ENCODE results near the gene OBSCN. TPM values are rescaled to one million over a fixed set of nuclear protein-coding genes. Genes with fewer than 3 reads are reported as not detected.

Gene OBSCN
- total RNA-seq, 1 donor from 2014 or later, result 28.6 TPM

- TF ChIP-seq CTCF (IDR thresholded peaks at IDR 0.05), result no peak
- Histone ChIP-seq H3K27ac (no peak overlapping the region), H3K27me3 (no peaks in the 10 kb centered on the region), H3K9me3 (no peaks in the 10 kb centered on the region), H3K4me3 (no peak overlapping the region), H3K4me1 (no peaks in the 10 kb centered on the region), H3K36me3 (no peaks in the 10 kb centered on the region)
- intact Hi-C loops (cut with DNase I), result no loop called here
- DNase-seq (ENCODE audit: low spot score in 2 of 2), result no peak
These were observed 155.1 kb downstream of the OBSCN start for GRCh38 chr1:228362884-228363450.

- H3K9me3 ChIP-seq, result no peaks in the 10 kb centered on the region
- H3K4me1 ChIP-seq, result no peaks in the 10 kb centered on the region
- H3K27ac ChIP-seq, result no peak overlapping the region
- no peaks in the 10 kb centered on the region for H3K36me3 ChIP-seq
- H3K27me3 ChIP-seq, result no peaks in the 10 kb centered on the region
- intact Hi-C loops (cut with DNase I), result no loop called here
- no peak for DNase-seq (ENCODE audit: low spot score in 2 of 2)
- no peak overlapping the region for H3K4me3 ChIP-seq
- no peak for TF ChIP-seq CTCF (IDR thresholded peaks at IDR 0.05)
These were observed 155.8 kb downstream of the OBSCN start for GRCh38 chr1:228363686-228364067.

GRCh38 chr1:228364068-228364705, 156.3 kb downstream of the OBSCN start:
- no peaks in the 10 kb centered on the region for H3K36me3 ChIP-seq
- H3K27me3 ChIP-seq, result no peaks in the 10 kb centered on the region
- no peak overlapping the region for H3K27ac ChIP-seq
- H3K4me3 ChIP-seq, result no peak overlapping the region
- DNase-seq (ENCODE audit: low spot score in 2 of 2), result no peak
- no peak for TF ChIP-seq CTCF (IDR thresholded peaks at IDR 0.05)
- H3K4me1 ChIP-seq, result no peaks in the 10 kb centered on the region
- no peaks in the 10 kb centered on the region for H3K9me3 ChIP-seq
- intact Hi-C loops (cut with DNase I), result no loop called here

- Histone ChIP-seq H3K9me3 (no peaks in the 10 kb centered on the region), H3K4me1 (no peaks in the 10 kb centered on the region), H3K36me3 (no peaks in the 10 kb centered on the region), H3K4me3 (no peak overlapping the region), H3K27me3 (no peaks in the 10 kb centered on the region), H3K27ac (no peak overlapping the region)
- intact Hi-C loops (cut with DNase I), result no loop called here
- no peak for DNase-seq (ENCODE audit: low spot score in 2 of 2)
- TF ChIP-seq CTCF (IDR thresholded peaks at IDR 0.05), result no peak
These were observed 156.9 kb downstream of the OBSCN start for GRCh38 chr1:228364706-228365213.

- Histone ChIP-seq H3K36me3 (no peaks in the 10 kb centered on the region), H3K4me3 (no peak overlapping the region), H3K27ac (no peak overlapping the region), H3K27me3 (no peaks in the 10 kb centered on the region), H3K4me1 (no peaks in the 10 kb centered on the region), H3K9me3 (no peaks in the 10 kb centered on the region)
- no peak for DNase-seq (ENCODE audit: low spot score in 2 of 2)
- no peak for TF ChIP-seq CTCF (IDR thresholded peaks at IDR 0.05)
- intact Hi-C loops (cut with DNase I), result no loop called here
These were observed 157.6 kb downstream of the OBSCN start for GRCh38 chr1:228365271-228366061.
